SK-N-SH (cell line): ENCODE data around the gene ZDHHC14.

Experiments
- CTCF ChIP-seq: fragments of 200-600 bp; sonication (generic); IDR thresholded peaks from 2 replicates; pipeline ENCODE4 v1.6.1; 2017; ENCODE audit warnings: antibody characterized with exemption, mild to moderate bottlenecking, moderate library complexity
- EP300 ChIP-seq, 2 experiments: IDR thresholded peaks; 2 replicates each; pipeline versions ENCODE4 v1.4.0 to v1.6.1; 2012; ENCODE audit warnings: borderline replicate concordance in 1 of 2, low read depth in 1 of 2, low read length in 1 of 2
- GABPA ChIP-seq: IDR thresholded peaks from 2 replicates; pipeline ENCODE4 v1.4.0; 2012; ENCODE audit warnings: low read depth, mild to moderate bottlenecking
- TAF1 ChIP-seq: IDR thresholded peaks from 2 replicates; pipeline ENCODE4 v1.6.1; 2012; ENCODE audit warnings: low read depth, mild to moderate bottlenecking, low read length, moderate library complexity, borderline replicate concordance
- USF1 ChIP-seq: IDR thresholded peaks from 2 replicates; pipeline ENCODE4 v1.4.0; 2012; ENCODE audit warnings: low read depth, borderline replicate concordance
- USF2 ChIP-seq: fragments of 150-350 bp; IDR thresholded peaks from 2 replicates; pipeline ENCODE4 v1.6.1; 2017; ENCODE audit warnings: antibody characterized with exemption, low read length, low read depth, borderline replicate concordance
- YY1 ChIP-seq: IDR thresholded peaks from 2 replicates; pipeline ENCODE4 v1.4.0; 2012; ENCODE audit warnings: low read depth, mild to moderate bottlenecking

GRCh38 chr6:157536223-157536545, 155.2 kb downstream of the ZDHHC14 start:
- TF ChIP-seq EP300 (IDR thresholded peaks at IDR 0.05; ENCODE audit: borderline replicate concordance in 1 of 2, low read depth in 1 of 2, low read length in 1 of 2): no peak
- no peak for TF ChIP-seq TAF1
- TF ChIP-seq YY1: no peak
- TF ChIP-seq CTCF: no peak
- no peak for TF ChIP-seq USF2
- TF ChIP-seq USF1: no peak
- no peak for TF ChIP-seq GABPA
